Measurements from ENCODE around the gene NFIX. TPM values are rescaled to one million over a fixed set of nuclear protein-coding genes. Genes with fewer than 3 reads are reported as not detected.

Gene NFIX
- polyA plus RNA-seq, 3 donors = 0.25 to 3.7 (median 0.90) TPM

GRCh38 chr19:12979974-12980373 lies 15.3 kb upstream of the NFIX start:
- H3K9me3 Mint-ChIP-seq = no peaks in the 10 kb centered on the region
- Histone ChIP-seq H4K20me1 (ENCODE audit: insufficient read depth, low read length) (no peaks in the 10 kb centered on the region), H3K4me3 (replicated peaks in 1 of 3; ENCODE audit: low read depth in 2 of 3, low read length in 3 of 3) (no peak overlapping the region), H3K4me2 (replicated peaks; ENCODE audit: extremely low read depth, low read length, poor library complexity, severe bottlenecking) (no peak overlapping the region), H3K79me2 (ENCODE audit: insufficient read depth, low read length) (no peaks in the 10 kb centered on the region), H2AFZ (ENCODE audit: insufficient read depth, low read depth, low read length, poor library complexity, severe bottlenecking) (no peak overlapping the region), H3K9ac (ENCODE audit: insufficient read depth, low read length, poor library complexity, severe bottlenecking) (no peak overlapping the region), H3K4me1 (ENCODE audit: control insufficient read depth in 1 of 2, insufficient read depth in 2 of 2, low read length in 2 of 2) (peaks cover 9 to 12% of the 10 kb centered on the region in 2 donors), H3K27me3 (ENCODE audit: control insufficient read depth in 2 of 2, insufficient read depth in 2 of 2, low read length in 2 of 2) (peaks cover 0 to 6% of the 10 kb centered on the region in 2 donors), H3K9me3 (replicated peaks in 1 of 2; ENCODE audit: control insufficient read depth in 1 of 2, insufficient read depth in 1 of 2, low read length in 2 of 2) (no peaks in the 10 kb centered on the region), H3K36me3 (replicated peaks in 1 of 2; ENCODE audit: control insufficient read depth in 1 of 2, insufficient read depth in 2 of 2, low read length in 2 of 2) (no peaks in the 10 kb centered on the region), H3K27ac (ENCODE audit: low read depth in 1 of 2, low read length in 2 of 2) (no peak overlapping the region)
- WGBS (ENCODE audit: insufficient coverage) = 92% methylated on average over 2 of the region's 3 CpGs
- peaks cover 4% of the 10 kb centered on the region for H3K4me1 Mint-ChIP-seq
- TF ChIP-seq, protein P1, sequence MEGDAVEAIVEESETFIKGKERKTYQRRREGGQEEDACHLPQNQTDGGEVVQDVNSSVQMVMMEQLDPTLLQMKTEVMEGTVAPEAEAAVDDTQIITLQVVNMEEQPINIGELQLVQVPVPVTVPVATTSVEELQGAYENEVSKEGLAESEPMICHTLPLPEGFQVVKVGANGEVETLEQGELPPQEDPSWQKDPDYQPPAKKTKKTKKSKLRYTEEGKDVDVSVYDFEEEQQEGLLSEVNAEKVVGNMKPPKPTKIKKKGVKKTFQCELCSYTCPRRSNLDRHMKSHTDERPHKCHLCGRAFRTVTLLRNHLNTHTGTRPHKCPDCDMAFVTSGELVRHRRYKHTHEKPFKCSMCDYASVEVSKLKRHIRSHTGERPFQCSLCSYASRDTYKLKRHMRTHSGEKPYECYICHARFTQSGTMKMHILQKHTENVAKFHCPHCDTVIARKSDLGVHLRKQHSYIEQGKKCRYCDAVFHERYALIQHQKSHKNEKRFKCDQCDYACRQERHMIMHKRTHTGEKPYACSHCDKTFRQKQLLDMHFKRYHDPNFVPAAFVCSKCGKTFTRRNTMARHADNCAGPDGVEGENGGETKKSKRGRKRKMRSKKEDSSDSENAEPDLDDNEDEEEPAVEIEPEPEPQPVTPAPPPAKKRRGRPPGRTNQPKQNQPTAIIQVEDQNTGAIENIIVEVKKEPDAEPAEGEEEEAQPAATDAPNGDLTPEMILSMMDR (IDR thresholded peaks at IDR 0.05) = no peak
- no peak for DNase-seq
- no peaks in the 10 kb centered on the region for H3K36me3 Mint-ChIP-seq
- H3K4me3 Mint-ChIP-seq = no peak overlapping the region
- intact Hi-C loops (cut with micrococcal nuclease) = loop anchor here (2.0 to 10.0 kb wide), 4 partner anchors 37 to 285 kb away; no protein-coding TSS in a partner anchor
- H3K27ac Mint-ChIP-seq = no peak overlapping the region
- H3K27me3 Mint-ChIP-seq (ENCODE audit: low read depth in 3 of 3) = peaks cover 5 to 10% (median 8%) of the 10 kb centered on the region in 3 donors

GRCh38 chr19:12982648-12983047 lies 12.6 kb upstream of the NFIX start:
- H2AFZ ChIP-seq (ENCODE audit: insufficient read depth, low read depth, low read length, poor library complexity, severe bottlenecking) = no peak overlapping the region
- H3K27ac ChIP-seq (ENCODE audit: low read depth in 1 of 2, low read length in 2 of 2) = no peak overlapping the region
- 88% methylated on average over 3 of the region's 6 CpGs for WGBS (ENCODE audit: insufficient coverage)
- Mint-ChIP-seq H3K4me1 (peaks cover 10% of the 10 kb centered on the region), H3K36me3 (no peaks in the 10 kb centered on the region), H3K27me3 (ENCODE audit: low read depth in 3 of 3) (peaks cover 6 to 9% (median 8%) of the 10 kb centered on the region in 3 donors), H3K4me3 (no peak overlapping the region), H3K9me3 (no peaks in the 10 kb centered on the region), H3K27ac (no peak overlapping the region)
- H3K4me1 ChIP-seq (ENCODE audit: control insufficient read depth in 1 of 2, insufficient read depth in 2 of 2, low read length in 2 of 2) = peaks cover 9 to 12% of the 10 kb centered on the region in 2 donors
- H3K36me3 ChIP-seq (replicated peaks in 1 of 2; ENCODE audit: control insufficient read depth in 1 of 2, insufficient read depth in 2 of 2, low read length in 2 of 2) = no peaks in the 10 kb centered on the region
- H3K4me3 ChIP-seq (replicated peaks in 1 of 3; ENCODE audit: low read depth in 2 of 3, low read length in 3 of 3) = no peak overlapping the region
- H3K9ac ChIP-seq (ENCODE audit: insufficient read depth, low read length, poor library complexity, severe bottlenecking) = no peak overlapping the region
- no peaks in the 10 kb centered on the region for H4K20me1 ChIP-seq (ENCODE audit: insufficient read depth, low read length)
- H3K9me3 ChIP-seq (replicated peaks in 1 of 2; ENCODE audit: control insufficient read depth in 1 of 2, insufficient read depth in 1 of 2, low read length in 2 of 2) = no peaks in the 10 kb centered on the region
- TF ChIP-seq, protein P1 (IDR thresholded peaks at IDR 0.05) = no peak
- no peak for DNase-seq
- no peak overlapping the region for H3K4me2 ChIP-seq (replicated peaks; ENCODE audit: extremely low read depth, low read length, poor library complexity, severe bottlenecking)
- peaks cover 0 to 6% of the 10 kb centered on the region in 2 donors for H3K27me3 ChIP-seq (ENCODE audit: control insufficient read depth in 2 of 2, insufficient read depth in 2 of 2, low read length in 2 of 2)
- H3K79me2 ChIP-seq (ENCODE audit: insufficient read depth, low read length) = no peaks in the 10 kb centered on the region
- intact Hi-C loops (cut with micrococcal nuclease) = loop anchor here (5.0 to 10.0 kb wide), 2 partner anchors 35 to 52 kb away; no protein-coding TSS in a partner anchor
